Measurements from ENCODE around the gene SOX6. TPM values are rescaled to one million over a fixed set of nuclear protein-coding genes. Genes with fewer than 3 reads are reported as not detected.

The SOX6 gene
- total and polyA plus RNA-seq, 2 donors (not counting 3 experiments of a cell fraction or from before 2014, with no cell fraction given) = 0.14 to 3.7 TPM

DNA sequence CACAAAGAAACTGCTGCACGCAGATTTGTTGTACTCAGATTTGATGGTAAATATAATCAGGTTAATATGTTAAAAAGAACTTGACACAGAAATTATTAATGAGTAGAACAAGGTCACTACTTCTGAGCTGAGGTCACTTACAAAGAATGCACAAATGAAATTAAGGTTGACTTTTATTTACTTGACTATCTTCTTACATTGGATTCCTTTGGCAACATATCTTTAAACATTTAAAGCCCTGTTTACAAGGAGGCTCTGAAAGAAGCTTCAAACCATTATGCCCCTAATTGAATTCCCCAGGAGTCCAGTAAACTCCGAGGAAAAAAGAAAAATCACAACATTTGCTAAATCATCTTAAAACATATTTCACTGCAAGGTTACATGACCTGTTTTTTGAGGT, 245.5 kb downstream of the SOX6 start:
- no TSS peak for BruUV-seq (replicated peaks)
- Histone ChIP-seq H3K36me3 (ENCODE audit: control insufficient read depth in 2 of 2, extremely low read depth in 1 of 2, insufficient read depth in 2 of 2, low read length in 2 of 2) (no peaks in the 10 kb centered on the region), H3K79me2 (ENCODE audit: control insufficient read depth, insufficient read depth, low read length) (no peaks in the 10 kb centered on the region), H3K27me3 (ENCODE audit: control insufficient read depth in 2 of 2, insufficient read depth in 2 of 2, low read length in 2 of 2) (no peaks in the 10 kb centered on the region), H3K4me2 (ENCODE audit: insufficient read depth, low read length) (no peak overlapping the region), H2AFZ (ENCODE audit: low read depth, low read length) (no peak overlapping the region), H3K9ac (replicated peaks; ENCODE audit: extremely low read depth, insufficient read depth, low read length) (no peak overlapping the region), H3K27ac (ENCODE audit: insufficient read depth, low read depth, low read length) (no peak overlapping the region), H3K9me3 (replicated peaks; ENCODE audit: control insufficient read depth, insufficient read depth, low read length) (no peaks in the 10 kb centered on the region), H3K4me3 (replicated peaks in 1 of 3; ENCODE audit: insufficient read depth in 1 of 3, low read depth in 1 of 3, low read length in 3 of 3) (no peak overlapping the region), H3K4me1 (ENCODE audit: control insufficient read depth, extremely low read depth, insufficient read depth, low read length) (no peaks in the 10 kb centered on the region), H4K20me1 (replicated peaks; ENCODE audit: control insufficient read depth, extremely low read depth, insufficient read depth, low read length) (no peaks in the 10 kb centered on the region), H3K9me1 (replicated peaks; ENCODE audit: control insufficient read depth, extremely low read depth, insufficient read depth, low read length) (no peaks in the 10 kb centered on the region)
- intact Hi-C loops (cut with micrococcal nuclease) (no loop called here), dilution Hi-C loops (cut with MboI; ENCODE audit: extremely low pct_ligation_motif_present, low sequenced_read_pairs) (no loop called here)
- no peak for FAIRE-seq
- ChIA-PET CTCF (interaction anchor here (1.1 kb wide), 1 partner anchor 9 kb away, joined by 3 read pairs; no protein-coding TSS in a partner anchor), POLR2A (no interaction called here)
- TF ChIP-seq POLR2A (IDR thresholded peaks at IDR 0.05; ENCODE audit: low read depth, low read length) (no peak), POLR2AphosphoS5 (IDR thresholded peaks at IDR 0.05; ENCODE audit: insufficient read depth, low read depth, low read length) (no peak), GATA2 (IDR thresholded peaks at IDR 0.05; ENCODE audit: insufficient read depth, insufficient read length, low read depth, low read length) (no peak), FOS (IDR thresholded peaks at IDR 0.05; ENCODE audit: borderline replicate concordance, insufficient read depth, low read length) (no peak), EZH2 (IDR thresholded peaks at IDR 0.05; ENCODE audit: borderline replicate concordance, low read depth, low read length, severe bottlenecking) (no peak), MYC (IDR thresholded peaks at IDR 0.05; ENCODE audit: low read depth, low read length) (no peak), JUN (IDR thresholded peaks at IDR 0.05; ENCODE audit: borderline replicate concordance, insufficient read depth, insufficient read length, low read depth) (no peak)
- TF ChIP-seq, protein P1, sequence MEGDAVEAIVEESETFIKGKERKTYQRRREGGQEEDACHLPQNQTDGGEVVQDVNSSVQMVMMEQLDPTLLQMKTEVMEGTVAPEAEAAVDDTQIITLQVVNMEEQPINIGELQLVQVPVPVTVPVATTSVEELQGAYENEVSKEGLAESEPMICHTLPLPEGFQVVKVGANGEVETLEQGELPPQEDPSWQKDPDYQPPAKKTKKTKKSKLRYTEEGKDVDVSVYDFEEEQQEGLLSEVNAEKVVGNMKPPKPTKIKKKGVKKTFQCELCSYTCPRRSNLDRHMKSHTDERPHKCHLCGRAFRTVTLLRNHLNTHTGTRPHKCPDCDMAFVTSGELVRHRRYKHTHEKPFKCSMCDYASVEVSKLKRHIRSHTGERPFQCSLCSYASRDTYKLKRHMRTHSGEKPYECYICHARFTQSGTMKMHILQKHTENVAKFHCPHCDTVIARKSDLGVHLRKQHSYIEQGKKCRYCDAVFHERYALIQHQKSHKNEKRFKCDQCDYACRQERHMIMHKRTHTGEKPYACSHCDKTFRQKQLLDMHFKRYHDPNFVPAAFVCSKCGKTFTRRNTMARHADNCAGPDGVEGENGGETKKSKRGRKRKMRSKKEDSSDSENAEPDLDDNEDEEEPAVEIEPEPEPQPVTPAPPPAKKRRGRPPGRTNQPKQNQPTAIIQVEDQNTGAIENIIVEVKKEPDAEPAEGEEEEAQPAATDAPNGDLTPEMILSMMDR (IDR thresholded peaks at IDR 0.05; ENCODE audit: extremely low read depth in 1 of 2, insufficient read depth in 1 of 2, low read depth in 1 of 2, low read length in 2 of 2) = no peak
- TF ChIP-seq, protein P2, sequence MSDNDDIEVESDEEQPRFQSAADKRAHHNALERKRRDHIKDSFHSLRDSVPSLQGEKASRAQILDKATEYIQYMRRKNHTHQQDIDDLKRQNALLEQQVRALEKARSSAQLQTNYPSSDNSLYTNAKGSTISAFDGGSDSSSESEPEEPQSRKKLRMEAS (IDR thresholded peaks at IDR 0.05; ENCODE audit: insufficient read depth, insufficient read length) = no peak
- no peak for DNase-seq (ENCODE audit: low read depth, low spot score)
